GM23248 (cell line): Measurements from ENCODE around the gene KDM1B. TPM values are rescaled to one million over a fixed set of nuclear protein-coding genes. Genes with fewer than 3 reads are reported as not detected.

ENCODE experiments used
- DNase-seq: peaks from one replicate; pipeline ENCODE4 v3.0.0-alpha.2; 2015
- H2AFZ ChIP-seq: fragments of 200-600 bp; sonication (generic); 2 replicates; pipeline ENCODE4 v1.6.1; 2016; ENCODE audit warnings: antibody characterized with exemption
- H3F3A ChIP-seq: fragments of 200-600 bp; sonication (generic); 2 replicates; pipeline ENCODE4 v1.6.1; 2016; ENCODE audit warnings: mild to moderate bottlenecking, antibody characterized with exemption, mixed run types; ENCODE audit not compliant: insufficient read depth
- H3K27ac ChIP-seq: fragments of 200-600 bp; sonication (generic); 2 replicates; pipeline ENCODE4 v1.5.1; 2016; ENCODE audit warnings: mild to moderate bottlenecking
- H3K27me3 ChIP-seq: fragments of 200-600 bp; sonication (generic); replicated peaks from 2 replicates; pipeline ENCODE4 v1.6.1; 2016; ENCODE audit warnings: mild to moderate bottlenecking; ENCODE audit not compliant: insufficient read depth
- H3K36me3 ChIP-seq: fragments of 200-600 bp; sonication (generic); 2 replicates; pipeline ENCODE4 v1.6.1; 2016; ENCODE audit warnings: low read depth, mild to moderate bottlenecking
- H3K4me1 ChIP-seq: fragments of 200-600 bp; sonication (generic); 2 replicates; pipeline ENCODE4 v1.6.1; 2016; ENCODE audit warnings: mild to moderate bottlenecking; ENCODE audit not compliant: insufficient read depth
- H3K4me2 ChIP-seq: fragments of 200-600 bp; sonication (generic); one replicate; pipeline ENCODE4 v1.6.1; 2016; ENCODE audit warnings: mild to moderate bottlenecking; ENCODE audit not compliant: unreplicated experiment
- H3K4me3 ChIP-seq: fragments of 200-600 bp; sonication (generic); 2 replicates; pipeline ENCODE4 v1.5.1; 2016; ENCODE audit warnings: mild to moderate bottlenecking
- H3K79me2 ChIP-seq: fragments of 200-600 bp; sonication (generic); 2 replicates; pipeline ENCODE4 v1.6.1; 2016; ENCODE audit warnings: mild to moderate bottlenecking; ENCODE audit not compliant: insufficient read depth
- H3K9ac ChIP-seq: fragments of 200-600 bp; sonication (generic); 2 replicates; pipeline ENCODE4 v1.6.1; 2016; ENCODE audit warnings: mild to moderate bottlenecking
- H3K9me2 ChIP-seq: fragments of 200-600 bp; sonication (generic); 2 replicates; pipeline ENCODE4 v1.6.1; 2016; ENCODE audit warnings: mixed run types, mild to moderate bottlenecking, moderate library complexity; ENCODE audit not compliant: insufficient read depth
- H3K9me3 ChIP-seq: fragments of 200-600 bp; sonication (generic); one replicate; pipeline ENCODE4 v1.6.1; 2017; ENCODE audit warnings: low read depth
- H4K20me1 ChIP-seq: fragments of 200-600 bp; sonication (generic); 2 replicates; pipeline ENCODE4 v1.6.0; 2016; ENCODE audit not compliant: insufficient read depth
- EZH2 ChIP-seq: fragments of 200-600 bp; sonication (generic); IDR thresholded peaks from 2 replicates; pipeline ENCODE4 v1.6.1; 2018; ENCODE audit warnings: antibody characterized with exemption, mild to moderate bottlenecking; ENCODE audit not compliant: insufficient read depth, poor library complexity, severe bottlenecking
- EZH2phosphoT487 ChIP-seq: fragments of 200-600 bp; sonication (generic); IDR thresholded peaks from 2 replicates; pipeline ENCODE4 v1.6.1; 2018; ENCODE audit warnings: antibody characterized with exemption, moderate library complexity, mild to moderate bottlenecking, low read depth; ENCODE audit not compliant: insufficient read depth
- WGBS, 2 experiments: methylation state at CpG; one replicate each; pipeline ENCODE4 v1.1.6; 2015 to 2017; ENCODE audit warnings: low lambda C conversion rate in 2 of 2, low coverage in 1 of 2; ENCODE audit errors: missing lambda C conversion rate in 2 of 2; 5-methylcytosine and 5-hydroxymethylcytosine counted together
- in situ Hi-C: fragments of 300-500 bp; cut with MboI; formaldehyde crosslinking; loops from 2 replicates; pipeline ENCODE4 v1.15.0; 2020
- polyA plus RNA-seq: library from polyadenylated mRNA; unstranded; fragments of >200 nt; fragmentation: Nextera tagmentation; extraction: Ambion mirVana; gene quantifications from 2 replicates; pipeline ENCODE4 v1.2.1, GENCODE V29; 2016
- total RNA-seq: library from RNA; depleted of rRNA; stranded (reverse); fragments of >200 nt; shearing (Covaris generic); gene quantifications from 2 replicates; pipeline ENCODE4 v1.2.3, GENCODE V29; 2014

The KDM1B gene
- total and polyA plus RNA-seq, 2 experiments from 2014 or later = 10.2 to 16.0 TPM

GRCh38 chr6:18192026-18192425, 36.8 kb downstream of the KDM1B start:
- in situ Hi-C loops = no loop called here
- Histone ChIP-seq H3K36me3 (no peaks in the 10 kb centered on the region), H3K9me3 (no peaks in the 10 kb centered on the region), H3K4me1 (no peaks in the 10 kb centered on the region), H3K4me3 (no peak overlapping the region), H3K9ac (no peak overlapping the region), H3K9me2 (no peaks in the 10 kb centered on the region), H3F3A (no peaks in the 10 kb centered on the region), H3K27ac (no peak overlapping the region), H3K27me3 (no peaks in the 10 kb centered on the region), H2AFZ (no peak overlapping the region), H3K79me2 (no peaks in the 10 kb centered on the region), H4K20me1 (no peaks in the 10 kb centered on the region), H3K4me2 (no peak overlapping the region)
- 98% methylated on average over 3 of the region's 3 CpGs for WGBS, 2 experiments
- TF ChIP-seq EZH2 (no peak), EZH2phosphoT487 (no peak)
- DNase-seq = no peak

GRCh38 chr6:18203786-18204185, 48.6 kb downstream of the KDM1B start:
- Histone ChIP-seq H3K9me2 (no peaks in the 10 kb centered on the region), H3K9ac (no peak overlapping the region), H3K79me2 (no peaks in the 10 kb centered on the region), H2AFZ (no peak overlapping the region), H4K20me1 (no peaks in the 10 kb centered on the region), H3K27me3 (no peaks in the 10 kb centered on the region), H3K36me3 (peaks cover 9% of the 10 kb centered on the region), H3K4me1 (peaks cover 6% of the 10 kb centered on the region; the same call in 1 of the 2 replicates), H3K9me3 (no peaks in the 10 kb centered on the region), H3K4me2 (no peak overlapping the region), H3F3A (no peaks in the 10 kb centered on the region), H3K4me3 (no peak overlapping the region), H3K27ac (no peak overlapping the region)
- DNase-seq = no peak
- 89 to 91% methylated on average over 6 of the region's 6 CpGs for WGBS, 2 experiments
- no peak for TF ChIP-seq EZH2phosphoT487
- no peak for TF ChIP-seq EZH2
- in situ Hi-C loops = no loop called here

GRCh38 chr6:18204691-18205090, 49.5 kb downstream of the KDM1B start:
- Histone ChIP-seq H3K4me3 (no peak overlapping the region), H3K4me2 (no peak overlapping the region)
- WGBS, 2 experiments = 88% methylated on average over 8 of the region's 8 CpGs

GRCh38 chr6:18206591-18206990, 51.4 kb downstream of the KDM1B start:
- no peaks in the 10 kb centered on the region; the same call in none of the 2 replicates for H3K36me3 ChIP-seq
- H3K4me3 ChIP-seq = no peak overlapping the region
- no peaks in the 10 kb centered on the region for H4K20me1 ChIP-seq
- peaks cover 6% of the 10 kb centered on the region; the same call in 1 of the 2 replicates for H3K4me1 ChIP-seq
- H3K27ac ChIP-seq = no peak overlapping the region
- no peaks in the 10 kb centered on the region for H3F3A ChIP-seq
- TF ChIP-seq EZH2 = no peak
- no peak for TF ChIP-seq EZH2phosphoT487
- no peak overlapping the region for H3K4me2 ChIP-seq
- H2AFZ ChIP-seq = no peak overlapping the region
- no peak overlapping the region for H3K9ac ChIP-seq
- no peaks in the 10 kb centered on the region for H3K27me3 ChIP-seq
- in situ Hi-C loops = no loop called here
- no peaks in the 10 kb centered on the region for H3K9me2 ChIP-seq
- no peak for DNase-seq
- no peaks in the 10 kb centered on the region for H3K9me3 ChIP-seq
- WGBS, 2 experiments = 90 to 94% methylated on average over 6 of the region's 6 CpGs
- H3K79me2 ChIP-seq = no peaks in the 10 kb centered on the region

More at GRCh38 chr6:18204691-18205090, 49.5 kb downstream of the KDM1B start:
- Histone ChIP-seq H3K27me3 (no peaks in the 10 kb centered on the region), H3K27ac (no peak overlapping the region), H3K9me2 (no peaks in the 10 kb centered on the region), H3K4me1 (peaks cover 6% of the 10 kb centered on the region; the same call in 1 of the 2 replicates), H3K36me3 (peaks cover 9% of the 10 kb centered on the region), H3K79me2 (no peaks in the 10 kb centered on the region), H4K20me1 (no peaks in the 10 kb centered on the region), H2AFZ (no peak overlapping the region), H3F3A (no peaks in the 10 kb centered on the region), H3K9ac (no peak overlapping the region), H3K9me3 (no peaks in the 10 kb centered on the region)
- TF ChIP-seq EZH2phosphoT487 (no peak), EZH2 (no peak)
- no peak for DNase-seq
- in situ Hi-C loops = no loop called here

GRCh38 chr6:18207438-18207837, 52.2 kb downstream of the KDM1B start:
- no peak overlapping the region for H3K9ac ChIP-seq
- H3K4me3 ChIP-seq = no peak overlapping the region
- no peaks in the 10 kb centered on the region for H3K9me2 ChIP-seq
- H4K20me1 ChIP-seq = no peaks in the 10 kb centered on the region
- WGBS, 2 experiments = 78 to 82% methylated on average over 8 of the region's 8 CpGs
- no peaks in the 10 kb centered on the region for H3K27me3 ChIP-seq
- no peaks in the 10 kb centered on the region for H3K79me2 ChIP-seq
- H3K9me3 ChIP-seq = no peaks in the 10 kb centered on the region
- H3K4me1 ChIP-seq = peaks cover 6% of the 10 kb centered on the region; the same call in 1 of the 2 replicates
- no peaks in the 10 kb centered on the region; the same call in none of the 2 replicates for H3K36me3 ChIP-seq
- H3K4me2 ChIP-seq = no peak overlapping the region
- H3F3A ChIP-seq = no peaks in the 10 kb centered on the region
- no peak overlapping the region for H2AFZ ChIP-seq
- no peak overlapping the region for H3K27ac ChIP-seq
- in situ Hi-C loops = no loop called here
- TF ChIP-seq EZH2 (no peak), EZH2phosphoT487 (no peak)
- no peak for DNase-seq
